Spleen (tissue), 7 donors: ENCODE results near the gene IL17REL.

Experiments used
- POLR2AphosphoS5 ChIP-seq, 3 donors: sonication (generic); formaldehyde crosslinking; IDR thresholded peaks; one replicate each; pipeline ENCODE4 v1.5.1; 2017; ENCODE audit warnings: antibody characterized with exemption in 3 of 3
- TF ChIP-seq, protein P1 (sequence below), 11 experiments: fragments of 200-600 bp in 7 of 11; fragments of 450-650 bp in 4 of 11; sonication (generic) in 4 of 11; IDR thresholded peaks in 8 of 11; conservative IDR thresholded peaks in 3 of 11; 1 replicate in 7 of 11; 2 replicates in 4 of 11; pipeline versions ENCODE4 v1.4.0 to v1.8.0; 2016 to 2021; ENCODE audit warnings: antibody characterized with exemption in 11 of 11, inconsistent platforms in 4 of 11, mild to moderate bottlenecking in 1 of 11
- donor health status: DM: no; HTN: no; CAD: no; lungs with moderate emphysema.
- donor health status: DM: no; HTN: no; CAD: no.
- donor health status: DM: no; HTN: no; CAD: no.

DNA sequence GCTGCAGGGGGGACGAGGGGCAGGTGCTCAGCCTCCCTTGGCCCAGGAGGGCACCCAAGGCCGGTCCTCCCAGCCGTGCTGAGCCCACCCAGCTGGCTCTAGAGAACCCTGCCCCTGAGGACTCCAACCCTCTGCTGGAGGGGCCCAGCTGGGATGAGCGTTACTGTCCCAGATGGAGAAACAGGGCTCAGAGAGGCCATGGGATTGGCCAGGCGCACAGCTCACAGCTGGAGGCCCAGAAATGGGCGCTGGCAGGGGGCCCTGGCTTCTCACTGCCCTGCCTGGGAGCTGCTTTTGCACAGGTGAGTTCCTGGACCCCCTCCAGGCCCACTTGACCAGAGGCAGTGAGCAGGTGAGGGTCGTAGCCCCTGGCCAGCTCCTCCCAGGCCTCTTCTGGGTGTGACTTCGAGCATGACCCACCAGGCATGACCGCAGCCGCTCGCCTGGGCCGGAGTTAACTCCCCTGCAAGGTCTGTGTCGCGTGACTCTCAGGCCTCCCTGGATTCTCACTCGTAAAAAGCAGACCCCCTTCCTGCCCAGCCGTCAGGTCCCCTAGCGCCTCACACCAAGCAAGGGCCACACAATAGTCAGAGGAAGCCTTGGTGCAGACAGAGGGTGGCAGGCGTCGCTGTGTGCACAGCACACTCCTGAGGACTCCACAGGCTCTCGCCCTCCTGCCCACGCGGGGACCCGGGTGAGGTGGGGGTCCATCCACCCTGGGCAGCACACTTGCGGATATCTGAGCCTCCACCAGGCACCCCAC is 19.7 kb upstream of the IL17REL start:
- TF ChIP-seq, protein P1, sequence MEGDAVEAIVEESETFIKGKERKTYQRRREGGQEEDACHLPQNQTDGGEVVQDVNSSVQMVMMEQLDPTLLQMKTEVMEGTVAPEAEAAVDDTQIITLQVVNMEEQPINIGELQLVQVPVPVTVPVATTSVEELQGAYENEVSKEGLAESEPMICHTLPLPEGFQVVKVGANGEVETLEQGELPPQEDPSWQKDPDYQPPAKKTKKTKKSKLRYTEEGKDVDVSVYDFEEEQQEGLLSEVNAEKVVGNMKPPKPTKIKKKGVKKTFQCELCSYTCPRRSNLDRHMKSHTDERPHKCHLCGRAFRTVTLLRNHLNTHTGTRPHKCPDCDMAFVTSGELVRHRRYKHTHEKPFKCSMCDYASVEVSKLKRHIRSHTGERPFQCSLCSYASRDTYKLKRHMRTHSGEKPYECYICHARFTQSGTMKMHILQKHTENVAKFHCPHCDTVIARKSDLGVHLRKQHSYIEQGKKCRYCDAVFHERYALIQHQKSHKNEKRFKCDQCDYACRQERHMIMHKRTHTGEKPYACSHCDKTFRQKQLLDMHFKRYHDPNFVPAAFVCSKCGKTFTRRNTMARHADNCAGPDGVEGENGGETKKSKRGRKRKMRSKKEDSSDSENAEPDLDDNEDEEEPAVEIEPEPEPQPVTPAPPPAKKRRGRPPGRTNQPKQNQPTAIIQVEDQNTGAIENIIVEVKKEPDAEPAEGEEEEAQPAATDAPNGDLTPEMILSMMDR (IDR thresholded peaks at IDR 0.05 in 8 of 11, conservative IDR thresholded peaks at IDR 0.05 in 3 of 11) = no peak
- no peak for TF ChIP-seq POLR2AphosphoS5 (IDR thresholded peaks at IDR 0.05)
